Omental fat pad (tissue), 4 donors: ENCODE data around the gene LCE1F. TPM values are rescaled to one million over a fixed set of nuclear protein-coding genes. Genes with fewer than 3 reads are reported as not detected.

ENCODE experiments used
- ATAC-seq: fragments of 150-250 bp; one replicate; pipeline ENCODE4 v1.9.1; 2016; ENCODE audit warnings: mild to moderate bottlenecking, moderate library complexity; ENCODE audit not compliant: low FRiP score
- DNase-seq: peaks from one replicate; pipeline ENCODE4 v3.0.0-alpha.2; 2019; ENCODE audit warnings: low spot score
- total RNA-seq, 4 donors: library from RNA; depleted of rRNA; stranded (reverse); fragments of >200 nt; gene quantifications; one replicate each; pipeline ENCODE4 v1.1.0, GENCODE V29; 2016
- TF ChIP-seq, protein P1 (sequence below), 3 donors: fragments of 450-650 bp; IDR thresholded peaks; one replicate each; pipeline ENCODE4 v1.5.1; 2016 to 2017; ENCODE audit warnings: antibody characterized with exemption in 3 of 3, mild to moderate bottlenecking in 3 of 3, moderate library complexity in 2 of 3

The LCE1F gene
- total RNA-seq, 4 donors from 2014 or later = not detected

DNA sequence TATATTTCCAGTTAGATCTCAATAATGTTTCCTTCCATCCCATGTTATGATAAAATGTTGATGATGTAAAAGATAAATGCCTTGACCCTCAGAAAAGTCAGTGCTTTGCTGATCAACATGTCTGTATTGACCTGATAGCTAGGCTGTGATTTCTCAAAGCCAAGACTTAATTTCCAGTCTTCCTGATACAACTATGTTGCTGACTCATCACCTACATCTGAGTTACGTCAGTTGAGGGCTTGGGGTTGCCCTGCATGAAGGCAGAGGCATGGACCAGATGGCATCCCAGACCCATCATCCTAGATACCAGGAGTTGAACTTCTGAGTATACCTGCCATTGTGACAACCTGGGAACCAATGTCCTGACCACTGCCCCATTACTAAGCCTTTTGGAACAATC lies 26.4 kb downstream of the LCE1F start:
- no peak for ATAC-seq
- no peak for DNase-seq
- TF ChIP-seq, protein P1, sequence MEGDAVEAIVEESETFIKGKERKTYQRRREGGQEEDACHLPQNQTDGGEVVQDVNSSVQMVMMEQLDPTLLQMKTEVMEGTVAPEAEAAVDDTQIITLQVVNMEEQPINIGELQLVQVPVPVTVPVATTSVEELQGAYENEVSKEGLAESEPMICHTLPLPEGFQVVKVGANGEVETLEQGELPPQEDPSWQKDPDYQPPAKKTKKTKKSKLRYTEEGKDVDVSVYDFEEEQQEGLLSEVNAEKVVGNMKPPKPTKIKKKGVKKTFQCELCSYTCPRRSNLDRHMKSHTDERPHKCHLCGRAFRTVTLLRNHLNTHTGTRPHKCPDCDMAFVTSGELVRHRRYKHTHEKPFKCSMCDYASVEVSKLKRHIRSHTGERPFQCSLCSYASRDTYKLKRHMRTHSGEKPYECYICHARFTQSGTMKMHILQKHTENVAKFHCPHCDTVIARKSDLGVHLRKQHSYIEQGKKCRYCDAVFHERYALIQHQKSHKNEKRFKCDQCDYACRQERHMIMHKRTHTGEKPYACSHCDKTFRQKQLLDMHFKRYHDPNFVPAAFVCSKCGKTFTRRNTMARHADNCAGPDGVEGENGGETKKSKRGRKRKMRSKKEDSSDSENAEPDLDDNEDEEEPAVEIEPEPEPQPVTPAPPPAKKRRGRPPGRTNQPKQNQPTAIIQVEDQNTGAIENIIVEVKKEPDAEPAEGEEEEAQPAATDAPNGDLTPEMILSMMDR (IDR thresholded peaks at IDR 0.05) = no peak

DNA sequence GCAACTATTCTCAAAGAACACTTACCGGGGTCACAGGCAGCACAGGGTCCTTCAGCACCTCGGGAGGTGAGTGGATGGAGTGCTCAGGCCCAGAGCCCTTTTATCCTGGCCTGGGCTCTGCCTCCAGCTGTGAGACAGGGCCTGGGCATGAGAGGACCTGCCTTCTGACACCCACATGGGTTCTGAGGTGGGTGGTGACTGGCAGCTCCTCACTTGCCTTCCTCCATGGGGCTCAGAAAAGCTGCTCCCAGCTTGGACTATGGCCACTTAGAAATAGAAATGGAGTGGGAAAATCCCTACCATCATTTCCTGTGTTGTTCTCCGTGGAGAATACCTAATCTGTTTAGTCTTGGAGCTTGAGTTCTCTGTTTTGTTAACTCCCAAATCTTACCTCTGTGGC lies 31.6 kb downstream of the LCE1F start, which contains the start of gene LCE1C:
LCE1C (minus strand) TSS at position 76 of the 400 bp plus-strand sequence. CDS start 1,173 bp downstream, outside the sequence.
- TF ChIP-seq, protein P1 (IDR thresholded peaks at IDR 0.05) = no peak
- no peak for ATAC-seq
- DNase-seq = no peak

DNA sequence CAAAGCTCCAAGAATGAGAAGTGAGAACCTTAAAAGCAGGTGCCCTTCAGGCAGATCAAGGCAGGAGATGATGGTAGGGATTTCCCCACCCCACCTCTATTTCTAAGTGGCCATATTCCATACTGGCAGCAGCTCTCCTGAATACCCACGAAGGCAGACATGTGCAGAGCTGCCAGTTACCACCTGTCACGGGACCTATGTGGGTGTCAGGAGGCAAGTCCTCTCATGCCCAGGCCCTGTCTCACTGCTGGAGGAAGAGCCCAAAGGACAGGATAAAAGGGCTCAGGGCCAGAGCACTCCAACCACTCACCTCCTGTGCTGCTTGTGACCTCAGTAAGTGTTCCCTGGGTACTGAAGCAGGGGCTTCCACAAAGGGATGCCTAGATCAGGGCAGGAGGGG lies 36.1 kb downstream of the LCE1F start:
- DNase-seq (no peak), ATAC-seq (no peak)
- TF ChIP-seq, protein P1 (IDR thresholded peaks at IDR 0.05) = no peak

GRCh38 chr1:152811671-152812070 lies 36.7 kb downstream of the LCE1F start, which contains the start of gene LCE1B:
LCE1B (plus strand) TSS chr1:152811971; CDS start chr1:152812447, 476 bp downstream.
- ATAC-seq (no peak), DNase-seq (no peak)
- TF ChIP-seq, protein P1 (IDR thresholded peaks at IDR 0.05) = no peak

DNA sequence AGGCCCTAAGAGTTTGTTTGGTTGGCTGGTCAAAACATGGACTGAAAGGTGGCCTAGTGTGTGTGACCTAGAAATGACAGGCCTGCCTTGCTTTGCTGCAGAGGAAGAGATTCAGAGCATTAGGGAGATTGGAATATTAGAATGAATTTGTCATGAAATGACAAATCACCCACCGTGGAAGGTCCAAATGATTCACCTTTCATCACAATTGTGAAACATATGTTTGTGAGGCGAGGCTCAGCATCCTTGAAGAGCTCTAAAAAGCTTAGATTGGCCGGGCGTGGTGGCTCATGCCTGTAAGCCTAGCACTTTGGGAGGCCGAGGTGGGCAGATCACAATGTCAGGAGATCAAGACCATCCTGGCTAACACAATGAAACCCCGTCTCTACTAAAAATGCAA lies 42.4 kb downstream of the LCE1F start:
- TF ChIP-seq, protein P1 (IDR thresholded peaks at IDR 0.05) = no peak
- ATAC-seq = no peak
- no peak for DNase-seq

DNA sequence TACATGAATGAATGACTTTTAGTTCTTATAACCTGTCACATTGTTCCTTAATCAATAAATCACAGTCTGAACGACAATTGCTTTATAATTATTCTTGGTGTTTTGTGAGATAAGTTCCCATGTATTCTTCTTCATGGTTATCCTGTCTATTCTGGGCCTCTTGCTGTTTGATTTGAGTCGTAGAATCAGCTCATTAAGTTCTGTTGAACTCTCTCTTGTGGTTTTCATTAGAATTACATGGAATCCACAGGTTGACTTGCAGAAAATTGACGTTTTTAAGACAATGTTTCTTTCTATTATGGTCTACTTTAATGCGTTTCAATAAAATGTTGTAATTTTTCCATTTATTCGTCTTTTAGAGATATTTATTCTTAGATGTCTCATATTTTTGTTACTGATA lies 48.4 kb downstream of the LCE1F start:
- no peak for DNase-seq
- TF ChIP-seq, protein P1 (IDR thresholded peaks at IDR 0.05) = no peak
- no peak for ATAC-seq

DNA sequence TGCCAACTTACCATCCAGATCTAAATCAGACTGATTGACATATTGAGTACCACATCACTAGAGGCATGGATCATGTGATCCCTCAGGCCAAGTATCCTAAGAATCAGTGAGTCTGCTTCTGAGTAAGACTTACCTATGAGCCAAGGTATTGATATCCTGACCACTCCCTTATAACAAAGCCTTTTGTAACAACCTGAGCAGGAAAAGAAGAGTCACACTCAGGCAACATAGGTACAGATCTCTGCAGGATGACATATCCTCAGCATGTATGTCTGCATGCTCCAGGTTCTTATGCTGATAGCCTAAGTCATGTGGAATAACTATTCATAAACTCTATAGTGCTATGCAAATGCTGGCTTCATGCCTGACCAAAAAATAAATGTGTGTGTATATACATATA lies 50.0 kb downstream of the LCE1F start:
- DNase-seq = no peak
- no peak for ATAC-seq
- TF ChIP-seq, protein P1 (IDR thresholded peaks at IDR 0.05) = no peak
